Activated CD8-positive, alpha-beta memory T cell treated with anti-CD3 and anti-CD28 coated beads, Interleukin-2, amount 50 U/mL, for 4 hours (primary cell): ENCODE measurements around the gene RAD18.

Source experiments
- DNase-seq: peaks from one replicate; pipeline ENCODE4 v3.0.0-alpha.2; 2020

The RAD18 gene

GRCh38 chr3:8985411-8985831 is 22.1 kb upstream of the RAD18 start:
- DNase-seq, result no peak

GRCh38 chr3:8984526-8984925 is 21.3 kb upstream of the RAD18 start:
- no peak for DNase-seq

GRCh38 chr3:8984081-8984480 is 20.8 kb upstream of the RAD18 start:
- DNase-seq, result no peak

- DNase-seq, result no peak
Observed at GRCh38 chr3:8983591-8983990, 20.3 kb upstream of the RAD18 start.

- DNase-seq, result no peak
Observed at GRCh38 chr3:8983026-8983425, 19.8 kb upstream of the RAD18 start.

- DNase-seq, result no peak
Observed at GRCh38 chr3:8982509-8982908, 19.2 kb upstream of the RAD18 start.

GRCh38 chr3:8981700-8982099 is 18.4 kb upstream of the RAD18 start:
- DNase-seq, result no peak

GRCh38 chr3:8981296-8981695 is 18.0 kb upstream of the RAD18 start:
- DNase-seq, result no peak

- DNase-seq, result no peak
Observed at GRCh38 chr3:8980756-8981257, 17.5 kb upstream of the RAD18 start.

- DNase-seq, result no peak
Observed at GRCh38 chr3:8979262-8979661, 16.0 kb upstream of the RAD18 start.

GRCh38 chr3:8978551-8978950 is 15.3 kb upstream of the RAD18 start:
- no peak for DNase-seq

GRCh38 chr3:8976540-8977182 is 13.4 kb upstream of the RAD18 start:
- no peak for DNase-seq

GRCh38 chr3:8975081-8976020 is 12.1 kb upstream of the RAD18 start:
- no peak for DNase-seq

- no peak for DNase-seq
Observed at GRCh38 chr3:8974458-8974857, 11.2 kb upstream of the RAD18 start.

GRCh38 chr3:8972639-8973038 is 9.4 kb upstream of the RAD18 start:
- DNase-seq, result no peak

GRCh38 chr3:8970971-8971589 is 7.8 kb upstream of the RAD18 start:
- DNase-seq, result peak; percentile 70

GRCh38 chr3:8969241-8969640 is 6.0 kb upstream of the RAD18 start:
- no peak for DNase-seq

GRCh38 chr3:8968375-8968882 is 5.2 kb upstream of the RAD18 start:
- no peak for DNase-seq

GRCh38 chr3:8967553-8967952 is 4.3 kb upstream of the RAD18 start:
- no peak for DNase-seq

GRCh38 chr3:8966820-8967348 is 3.6 kb upstream of the RAD18 start:
- DNase-seq, result no peak

- DNase-seq, result no peak
Observed at GRCh38 chr3:8966150-8966819, 3.0 kb upstream of the RAD18 start.
